T-helper 2 cell treated with Interferon-gamma antibody and Interleukin-4, amounts not matched to agents 100 ng/mL and 5 ng/mL, for 36 hours (primary cell): ENCODE data around the gene HDDC2. TPM values are rescaled to one million over a fixed set of nuclear protein-coding genes. Genes with fewer than 3 reads are reported as not detected.

Experiments used
- intact Hi-C: fragments of 100-400 bp; cut with micrococcal nuclease; formaldehyde crosslinking; loops from one replicate; pipeline ENCODE4 v1.15.1; 2023
- total RNA-seq: library from RNA; stranded (reverse); gene quantifications from 2 replicates; pipeline ENCODE4 v1.2.3, GENCODE V29; 2022

The HDDC2 gene
- total RNA-seq, 1 donor from 2014 or later = 65.2 TPM

- intact Hi-C loops = no loop called here
Observed at GRCh38 chr6:125245109-125245508, 56.7 kb downstream of the HDDC2 start.

DNA sequence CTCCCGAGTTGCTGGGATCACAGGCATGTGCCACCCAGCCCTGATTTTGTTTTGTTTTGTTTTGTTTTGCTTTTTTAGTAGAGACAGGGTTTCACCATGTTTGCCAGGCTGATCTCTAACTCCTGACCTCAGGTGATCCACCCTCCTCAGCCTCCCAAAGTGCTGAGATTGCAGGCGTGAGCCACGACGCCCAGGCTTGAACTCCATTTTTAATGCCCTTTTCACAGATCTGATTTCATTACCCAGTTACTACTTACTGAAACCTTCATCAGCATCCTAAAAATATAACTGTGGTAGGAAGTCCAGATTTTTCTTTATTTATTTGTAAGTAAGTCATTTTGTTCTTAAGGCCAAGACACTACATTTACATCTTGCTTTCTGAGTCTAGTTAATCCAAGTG is 64.0 kb downstream of the HDDC2 start:
- intact Hi-C loops = no loop called here

- intact Hi-C loops = no loop called here
Observed at GRCh38 chr6:125236536-125237327, 65.0 kb downstream of the HDDC2 start.

- intact Hi-C loops = no loop called here
Observed at GRCh38 chr6:125233202-125233601, 68.6 kb downstream of the HDDC2 start.

- intact Hi-C loops = no loop called here
Observed at GRCh38 chr6:125232466-125232865, 69.3 kb downstream of the HDDC2 start.

GRCh38 chr6:125231574-125232343 is 70.0 kb downstream of the HDDC2 start:
- intact Hi-C loops = no loop called here

- intact Hi-C loops = no loop called here
Observed at GRCh38 chr6:125231133-125231532, 70.6 kb downstream of the HDDC2 start.

DNA sequence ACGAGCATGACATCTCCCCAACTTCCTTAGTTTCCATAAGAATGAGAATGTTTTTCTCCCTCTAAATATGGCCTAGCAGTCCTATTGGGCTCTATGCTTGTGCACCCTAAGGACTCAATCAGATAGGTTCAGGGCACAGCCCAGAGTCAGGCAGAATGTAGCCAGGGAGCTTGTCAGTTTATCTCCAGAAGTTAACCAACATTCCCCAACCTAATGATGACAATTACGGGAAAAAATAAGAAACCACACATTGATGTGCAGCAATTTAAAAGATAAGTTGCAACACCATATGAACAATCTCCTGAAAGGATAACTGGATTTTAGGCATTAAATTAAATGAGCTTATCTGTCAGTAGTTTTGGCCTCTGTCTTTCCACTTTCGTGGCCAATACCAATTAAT is 71.1 kb downstream of the HDDC2 start:
- intact Hi-C loops = no loop called here

DNA sequence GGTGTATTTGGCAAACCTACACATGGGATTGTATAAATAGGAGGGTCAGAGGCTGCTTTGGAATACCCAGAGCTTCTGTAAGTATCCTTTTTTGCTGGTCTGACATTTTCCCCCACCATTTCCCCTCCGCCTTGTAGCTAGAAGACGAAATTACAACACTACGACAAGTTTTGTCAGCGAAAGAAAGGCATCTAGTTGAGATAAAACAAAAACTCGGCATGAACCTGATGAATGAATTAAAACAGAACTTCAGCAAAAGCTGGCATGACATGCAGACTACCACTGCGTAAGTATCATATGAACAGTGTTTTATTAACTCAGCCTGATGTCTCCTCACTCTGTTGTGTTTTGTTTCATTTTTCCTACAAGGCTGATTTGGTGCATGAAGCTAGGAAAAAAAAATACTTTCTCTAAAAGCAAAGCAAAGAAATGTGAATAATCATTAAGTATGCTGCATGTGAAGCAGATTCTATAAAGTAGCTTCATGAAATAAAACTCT is 72.7 kb downstream of the HDDC2 start:
- intact Hi-C loops = no loop called here

GRCh38 chr6:125227244-125227643 is 74.5 kb downstream of the HDDC2 start:
- intact Hi-C loops = no loop called here

Other genes starting within 250 kb of the HDDC2 start
- not detected in 2 replicates for gene TPD52L1, start 148.2 kb downstream of the HDDC2 start, total RNA-seq